Measurements from ENCODE around the gene GRHL1.

The GRHL1 gene

GRCh38 chr2:9944330-9944758 lies 7.1 kb upstream of the GRHL1 start:
- H3K9me2 ChIP-seq (replicated peaks; ENCODE audit: insufficient read depth, low read length) = no peaks in the 10 kb centered on the region
- H3K4me2 ChIP-seq (ENCODE audit: low read depth, low read length, poor library complexity, severe bottlenecking) = no peak overlapping the region
- no peak overlapping the region for H3K4me3 ChIP-seq (ENCODE audit: insufficient read depth, low read length, poor library complexity, severe bottlenecking)
- H3K27me3 ChIP-seq (ENCODE audit: low read length) = no peaks in the 10 kb centered on the region
- no peak overlapping the region for H3K9ac ChIP-seq (ENCODE audit: low read length)
- H4K20me1 ChIP-seq (ENCODE audit: low read depth, low read length) = no peaks in the 10 kb centered on the region
- no peak overlapping the region for H2AFZ ChIP-seq (ENCODE audit: low read depth, low read length, severe bottlenecking)
- no peaks in the 10 kb centered on the region for H3F3A ChIP-seq (ENCODE audit: insufficient read depth)
- TF ChIP-seq CTCF (IDR thresholded peaks at IDR 0.05; ENCODE audit: insufficient read depth, low read length, poor library complexity, severe bottlenecking) (no peak), EZH2phosphoT487 (conservative IDR thresholded peaks at IDR 0.05; ENCODE audit: low read length) (no peak)
- H3K27ac ChIP-seq (ENCODE audit: low read depth, low read length) = no peak overlapping the region
- H3K9me3 ChIP-seq (ENCODE audit: insufficient read depth, low read length) = no peaks in the 10 kb centered on the region
- H3K36me3 ChIP-seq (ENCODE audit: low read length) = no peaks in the 10 kb centered on the region
- no peaks in the 10 kb centered on the region for H3K79me2 ChIP-seq (ENCODE audit: insufficient read depth, low read length)

GRCh38 chr2:9945596-9945995 lies 5.9 kb upstream of the GRHL1 start:
- no peak overlapping the region for H3K9ac ChIP-seq (ENCODE audit: low read length)
- no peaks in the 10 kb centered on the region for H3K9me2 ChIP-seq (replicated peaks; ENCODE audit: insufficient read depth, low read length)
- H3K4me3 ChIP-seq (ENCODE audit: insufficient read depth, low read length, poor library complexity, severe bottlenecking) = no peak overlapping the region
- TF ChIP-seq CTCF (IDR thresholded peaks at IDR 0.05; ENCODE audit: insufficient read depth, low read length, poor library complexity, severe bottlenecking) = no peak
- TF ChIP-seq EZH2phosphoT487 (conservative IDR thresholded peaks at IDR 0.05; ENCODE audit: low read length) = no peak
- no peak overlapping the region for H3K27ac ChIP-seq (ENCODE audit: low read depth, low read length)
- H3F3A ChIP-seq (ENCODE audit: insufficient read depth) = no peaks in the 10 kb centered on the region
- H3K9me3 ChIP-seq (ENCODE audit: insufficient read depth, low read length) = no peaks in the 10 kb centered on the region
- no peaks in the 10 kb centered on the region for H3K27me3 ChIP-seq (ENCODE audit: low read length)
- H3K4me2 ChIP-seq (ENCODE audit: low read depth, low read length, poor library complexity, severe bottlenecking) = no peak overlapping the region
- no peaks in the 10 kb centered on the region for H4K20me1 ChIP-seq (ENCODE audit: low read depth, low read length)
- no peaks in the 10 kb centered on the region for H3K36me3 ChIP-seq (ENCODE audit: low read length)
- no peak overlapping the region for H2AFZ ChIP-seq (ENCODE audit: low read depth, low read length, severe bottlenecking)
- no peaks in the 10 kb centered on the region for H3K79me2 ChIP-seq (ENCODE audit: insufficient read depth, low read length)

- TF ChIP-seq CTCF (IDR thresholded peaks at IDR 0.05; ENCODE audit: insufficient read depth, low read length, poor library complexity, severe bottlenecking) = no peak
- TF ChIP-seq EZH2phosphoT487 (conservative IDR thresholded peaks at IDR 0.05; ENCODE audit: low read length) = no peak
- H3K27me3 ChIP-seq (ENCODE audit: low read length) = no peaks in the 10 kb centered on the region
- no peak overlapping the region for H3K9ac ChIP-seq (ENCODE audit: low read length)
- no peaks in the 10 kb centered on the region for H3K9me3 ChIP-seq (ENCODE audit: insufficient read depth, low read length)
- no peak overlapping the region for H2AFZ ChIP-seq (ENCODE audit: low read depth, low read length, severe bottlenecking)
- no peak overlapping the region for H3K4me2 ChIP-seq (ENCODE audit: low read depth, low read length, poor library complexity, severe bottlenecking)
- H3K4me3 ChIP-seq (ENCODE audit: insufficient read depth, low read length, poor library complexity, severe bottlenecking) = no peak overlapping the region
- no peaks in the 10 kb centered on the region for H3K79me2 ChIP-seq (ENCODE audit: insufficient read depth, low read length)
- no peak overlapping the region for H3K27ac ChIP-seq (ENCODE audit: low read depth, low read length)
- H3K9me2 ChIP-seq (replicated peaks; ENCODE audit: insufficient read depth, low read length) = no peaks in the 10 kb centered on the region
- H4K20me1 ChIP-seq (ENCODE audit: low read depth, low read length) = no peaks in the 10 kb centered on the region
- no peaks in the 10 kb centered on the region for H3K36me3 ChIP-seq (ENCODE audit: low read length)
- H3F3A ChIP-seq (ENCODE audit: insufficient read depth) = no peaks in the 10 kb centered on the region
These were observed 5.4 kb upstream of the GRHL1 start for GRCh38 chr2:9946076-9946475.

All from SU-DHL-6 (cell line).